ENCODE results near the gene SPESP1. TPM values are rescaled to one million over a fixed set of nuclear protein-coding genes. Genes with fewer than 3 reads are reported as not detected.

SPESP1 gene
- total and polyA plus RNA-seq, 2 of the 8 experiments (the other 6 are each of a cell fraction or from before 2014, with no cell fraction given), result not detected

- H3K9ac ChIP-seq (replicated peaks in 1 of 4; ENCODE audit: extremely low read depth in 1 of 4, low read depth in 3 of 4, low read length in 3 of 4), result no peak overlapping the region
- H3K27ac ChIP-seq (ENCODE audit: low read depth, low read length), result no peak overlapping the region
- no peaks in the 10 kb centered on the region for H3K79me2 ChIP-seq (ENCODE audit: control insufficient read depth in 1 of 2, insufficient read depth in 2 of 2, low read length in 2 of 2)
- no peak overlapping the region for H4K5ac ChIP-seq (ENCODE audit: insufficient read length, low read depth, low read length)
- no peaks in the 10 kb centered on the region for H3K27me3 ChIP-seq (replicated peaks in 1 of 4; ENCODE audit: control insufficient read depth in 3 of 4, extremely low read depth in 1 of 4, insufficient read depth in 3 of 4, low read length in 3 of 4)
- no peak overlapping the region for H3K18ac ChIP-seq (ENCODE audit: extremely low read depth, low read length)
- H3K56ac ChIP-seq (replicated peaks; ENCODE audit: insufficient read length, low read depth, low read length), result no peak overlapping the region
- H2AFZ ChIP-seq (ENCODE audit: low read length), result no peak overlapping the region
- no peaks in the 10 kb centered on the region; a peak in 1 of 8 replicates for H3K36me3 ChIP-seq (ENCODE audit: control insufficient read depth in 2 of 4, insufficient read depth in 4 of 4, low read length in 3 of 4)
- no peak overlapping the region for H2BK120ac ChIP-seq (replicated peaks; ENCODE audit: low read depth, low read length)
- no peak for DNase-seq (ENCODE audit: low read depth in 1 of 2, low spot score in 2 of 2)
- CTCF ChIA-PET (ENCODE audit: partially characterized antibody), result interaction anchor here (0.8 to 1.3 kb wide), 3 partner anchors 33 to 175 kb away, joined by 3 read pairs; no protein-coding TSS in a partner anchor
- H3K4ac ChIP-seq (replicated peaks; ENCODE audit: insufficient read length, low read depth, low read length), result no peak overlapping the region
- 88% methylated on average over 1 of the region's 1 CpG; no CpG with 5 or more reads in 1 of the 2 experiments for WGBS, 2 experiments (ENCODE audit: extremely low coverage in 1 of 2, insufficient coverage in 1 of 2, insufficient read length in 1 of 2, insufficient replicate concordance in 2 of 2, low coverage in 1 of 2, low lambda C conversion rate in 2 of 2, missing lambda C conversion rate in 1 of 2)
- no peak overlapping the region for H2BK12ac ChIP-seq (ENCODE audit: low read depth, low read length)
- no peak overlapping the region for H4K8ac ChIP-seq (ENCODE audit: extremely low read depth, insufficient read depth, low read length)
- no peak overlapping the region for H2BK20ac ChIP-seq (ENCODE audit: low read length)
- no peak for FAIRE-seq
- no peak overlapping the region for H3K14ac ChIP-seq (ENCODE audit: insufficient read length)
- no peak overlapping the region for H2BK15ac ChIP-seq (ENCODE audit: low read length)
- no peaks in the 10 kb centered on the region for H3K23me2 ChIP-seq (ENCODE audit: low read depth, low read length)
- no peak overlapping the region for H3K4me3 ChIP-seq (ENCODE audit: extremely low read depth in 1 of 4, insufficient read depth in 2 of 4, low read depth in 3 of 4, low read length in 4 of 4)
- no peaks in the 10 kb centered on the region for H3K79me1 ChIP-seq (ENCODE audit: low read depth, low read length)
- H3K23ac ChIP-seq (ENCODE audit: insufficient read length), result no peak overlapping the region
- peaks cover 3% of the 10 kb centered on the region in 2 experiments; a peak in 1 of 4 replicates for H3K9me3 ChIP-seq (ENCODE audit: insufficient read depth in 2 of 2, low read depth in 1 of 2, low read length in 1 of 2)
- POLR2A ChIA-PET (ENCODE audit: partially characterized antibody), result interaction anchor here (0.6 kb wide), 1 partner anchor 442 kb away, joined by 3 read pairs; no protein-coding TSS in a partner anchor
- no peak overlapping the region for H2BK5ac ChIP-seq (ENCODE audit: low read depth, low read length)
- H4K91ac ChIP-seq (replicated peaks; ENCODE audit: insufficient read length, low read length), result no peak overlapping the region
- H2AK5ac ChIP-seq (ENCODE audit: low read depth, low read length), result no peak overlapping the region
- no peaks in the 10 kb centered on the region for H3K4me1 ChIP-seq (replicated peaks in 1 of 4; ENCODE audit: control insufficient read depth in 3 of 4, insufficient read depth in 4 of 4, low read length in 3 of 4)
- H3K4me2 ChIP-seq (ENCODE audit: insufficient read depth in 1 of 2, low read depth in 2 of 2, low read length in 2 of 2), result no peak overlapping the region
- H4K20me1 ChIP-seq (replicated peaks in 1 of 2; ENCODE audit: control insufficient read depth in 1 of 2, insufficient read depth in 2 of 2, low read length in 2 of 2), result no peaks in the 10 kb centered on the region
- TF ChIP-seq JUN (IDR thresholded peaks at IDR 0.05; ENCODE audit: low read depth, low read length), result no peak
- no peak for TF ChIP-seq BACH1 (IDR thresholded peaks at IDR 0.05; ENCODE audit: low read length)
- no peak for TF ChIP-seq KDM4A (IDR thresholded peaks at IDR 0.05; ENCODE audit: low read depth, low read length, severe bottlenecking)
- no peak for TF ChIP-seq GABPA (IDR thresholded peaks at IDR 0.05; ENCODE audit: borderline replicate concordance, insufficient read depth, low read length)
- no peak for TF ChIP-seq SRF (IDR thresholded peaks at IDR 0.05; ENCODE audit: low read depth, low read length)
- TF ChIP-seq CHD1 (IDR thresholded peaks at IDR 0.05; ENCODE audit: low read depth, low read length), result no peak
- no peak for TF ChIP-seq TBP (IDR thresholded peaks at IDR 0.05; ENCODE audit: low read depth, low read length)
- no peak for TF ChIP-seq TCF12 (IDR thresholded peaks at IDR 0.05; ENCODE audit: low read depth, low read length)
- TF ChIP-seq NANOG (IDR thresholded peaks at IDR 0.05; ENCODE audit: insufficient read depth, low read depth, low read length, poor library complexity, severe bottlenecking), result no peak
- TF ChIP-seq MAFK (IDR thresholded peaks at IDR 0.05; ENCODE audit: low read depth, low read length), result no peak
- no peak for TF ChIP-seq ATF2 (IDR thresholded peaks at IDR 0.05; ENCODE audit: low read length)
- no peak for TF ChIP-seq GTF2F1 (IDR thresholded peaks at IDR 0.05; ENCODE audit: borderline replicate concordance, low read depth, low read length)
- TF ChIP-seq POLR2A (IDR thresholded peaks at IDR 0.05; ENCODE audit: control extremely low read depth in 1 of 2, low read depth in 2 of 2, low read length in 2 of 2), result no peak
Measured at GRCh38 chr15:68958597-68958996, 28.3 kb downstream of the SPESP1 start.
